Measurements from ENCODE around the gene C22orf23. TPM values are rescaled to one million over a fixed set of nuclear protein-coding genes. Genes with fewer than 3 reads are reported as not detected.

The C22orf23 gene
- total and polyA plus RNA-seq, 5 donors from 2014 or later = not detected

GRCh38 chr22:37994982-37995381, 41.6 kb upstream of the C22orf23 start:
- Mint-ChIP-seq H3K4me1 (peaks cover 0 to 3% (median 0%) of the 10 kb centered on the region in 4 donors), H3K27me3 (no peaks in the 10 kb centered on the region), H3K27ac (peak overlapping the region in 1 of 3 donors; percentile 29)

GRCh38 chr22:37994049-37994448, 40.6 kb upstream of the C22orf23 start:
- H3K36me3 Mint-ChIP-seq = no peaks in the 10 kb centered on the region
- H3K9me3 Mint-ChIP-seq = no peaks in the 10 kb centered on the region
- no peaks in the 10 kb centered on the region for H3K27me3 Mint-ChIP-seq
- DNase-seq (peak in 1 of 3 donors; percentile 6), ATAC-seq (ENCODE audit: low read depth in 2 of 2) (no peak)
- H3K9me3 ChIP-seq (ENCODE audit: control insufficient read depth in 2 of 2, low read length in 2 of 2) = no peaks in the 10 kb centered on the region
- no peaks in the 10 kb centered on the region for H3K36me3 ChIP-seq (ENCODE audit: control insufficient read depth, insufficient read depth, low read length)
- no peaks in the 10 kb centered on the region for H3K27me3 ChIP-seq (ENCODE audit: control insufficient read depth, insufficient read depth, low read length)
- no peak overlapping the region for H3K27ac ChIP-seq (ENCODE audit: insufficient read depth, low read length, poor library complexity, severe bottlenecking)
- no peak overlapping the region for H3K4me3 ChIP-seq (ENCODE audit: low read depth, low read length)
- no peak overlapping the region for H3K4me3 Mint-ChIP-seq
- peaks cover 0 to 3% (median 0%) of the 10 kb centered on the region in 4 donors for H3K4me1 Mint-ChIP-seq
- peak overlapping the region in 1 of 3 donors; percentile 20 for H3K27ac Mint-ChIP-seq
- H3K4me1 ChIP-seq (ENCODE audit: control insufficient read depth, insufficient read depth, low read length, poor library complexity, severe bottlenecking) = no peaks in the 10 kb centered on the region

More at GRCh38 chr22:37994982-37995381, 41.6 kb upstream of the C22orf23 start:
- Mint-ChIP-seq H3K9me3 (no peaks in the 10 kb centered on the region), H3K4me3 (no peak overlapping the region), H3K36me3 (no peaks in the 10 kb centered on the region)
- Histone ChIP-seq H3K4me3 (ENCODE audit: low read depth, low read length) (no peak overlapping the region), H3K4me1 (ENCODE audit: control insufficient read depth, insufficient read depth, low read length, poor library complexity, severe bottlenecking) (no peaks in the 10 kb centered on the region), H3K9me3 (ENCODE audit: control insufficient read depth in 2 of 2, low read length in 2 of 2) (no peaks in the 10 kb centered on the region), H3K27me3 (ENCODE audit: control insufficient read depth, insufficient read depth, low read length) (no peaks in the 10 kb centered on the region), H3K27ac (ENCODE audit: insufficient read depth, low read length, poor library complexity, severe bottlenecking) (no peak overlapping the region), H3K36me3 (ENCODE audit: control insufficient read depth, insufficient read depth, low read length) (no peaks in the 10 kb centered on the region)
- ATAC-seq (ENCODE audit: low read depth in 2 of 2) = no peak
- DNase-seq = no peak

GRCh38 chr22:37991731-37992442, 38.5 kb upstream of the C22orf23 start:
- Mint-ChIP-seq H3K4me3 (no peak overlapping the region), H3K27me3 (no peaks in the 10 kb centered on the region), H3K36me3 (no peaks in the 10 kb centered on the region), H3K4me1 (peaks cover 0 to 3% (median 0%) of the 10 kb centered on the region in 4 donors), H3K27ac (no peak overlapping the region), H3K9me3 (peaks cover 0 to 2% (median 0%) of the 10 kb centered on the region in 7 donors)
- H3K4me1 ChIP-seq (ENCODE audit: control insufficient read depth, insufficient read depth, low read length, poor library complexity, severe bottlenecking) = no peaks in the 10 kb centered on the region
- no peaks in the 10 kb centered on the region for H3K9me3 ChIP-seq (ENCODE audit: control insufficient read depth in 2 of 2, low read length in 2 of 2)
- no peak overlapping the region for H3K4me3 ChIP-seq (ENCODE audit: low read depth, low read length)
- no peak for ATAC-seq (ENCODE audit: low read depth in 2 of 2)
- no peak for DNase-seq
- no peak overlapping the region for H3K27ac ChIP-seq (ENCODE audit: insufficient read depth, low read length, poor library complexity, severe bottlenecking)
- H3K27me3 ChIP-seq (ENCODE audit: control insufficient read depth, insufficient read depth, low read length) = no peaks in the 10 kb centered on the region
- no peaks in the 10 kb centered on the region for H3K36me3 ChIP-seq (ENCODE audit: control insufficient read depth, insufficient read depth, low read length)

GRCh38 chr22:37990862-37991261, 37.5 kb upstream of the C22orf23 start:
- peaks cover 0 to 3% (median 0%) of the 10 kb centered on the region in 4 donors for H3K4me1 Mint-ChIP-seq
- no peaks in the 10 kb centered on the region for H3K36me3 Mint-ChIP-seq
- no peak overlapping the region for H3K4me3 ChIP-seq (ENCODE audit: low read depth, low read length)
- H3K27ac Mint-ChIP-seq = no peak overlapping the region
- DNase-seq = no peak
- H3K9me3 Mint-ChIP-seq = peaks cover 0 to 2% (median 0%) of the 10 kb centered on the region in 7 donors
- no peak for ATAC-seq (ENCODE audit: low read depth in 2 of 2)
- no peaks in the 10 kb centered on the region for H3K9me3 ChIP-seq (ENCODE audit: control insufficient read depth in 2 of 2, low read length in 2 of 2)
- no peak overlapping the region for H3K4me3 Mint-ChIP-seq
- no peaks in the 10 kb centered on the region for H3K4me1 ChIP-seq (ENCODE audit: control insufficient read depth, insufficient read depth, low read length, poor library complexity, severe bottlenecking)
- no peak overlapping the region for H3K27ac ChIP-seq (ENCODE audit: insufficient read depth, low read length, poor library complexity, severe bottlenecking)
- H3K27me3 Mint-ChIP-seq = no peaks in the 10 kb centered on the region
- H3K36me3 ChIP-seq (ENCODE audit: control insufficient read depth, insufficient read depth, low read length) = no peaks in the 10 kb centered on the region
- no peaks in the 10 kb centered on the region for H3K27me3 ChIP-seq (ENCODE audit: control insufficient read depth, insufficient read depth, low read length)

- Mint-ChIP-seq H3K9me3 (peaks cover 0 to 2% (median 0%) of the 10 kb centered on the region in 7 donors), H3K4me3 (no peak overlapping the region), H3K27ac (no peak overlapping the region), H3K36me3 (no peaks in the 10 kb centered on the region), H3K27me3 (no peaks in the 10 kb centered on the region), H3K4me1 (peaks cover 0 to 3% (median 0%) of the 10 kb centered on the region in 4 donors)
- no peaks in the 10 kb centered on the region for H3K9me3 ChIP-seq (ENCODE audit: control insufficient read depth in 2 of 2, low read length in 2 of 2)
- no peaks in the 10 kb centered on the region for H3K27me3 ChIP-seq (ENCODE audit: control insufficient read depth, insufficient read depth, low read length)
- no peak for DNase-seq
- ATAC-seq (ENCODE audit: low read depth in 2 of 2) = no peak
- H3K4me3 ChIP-seq (ENCODE audit: low read depth, low read length) = no peak overlapping the region
- H3K4me1 ChIP-seq (ENCODE audit: control insufficient read depth, insufficient read depth, low read length, poor library complexity, severe bottlenecking) = no peaks in the 10 kb centered on the region
- no peaks in the 10 kb centered on the region for H3K36me3 ChIP-seq (ENCODE audit: control insufficient read depth, insufficient read depth, low read length)
- no peak overlapping the region for H3K27ac ChIP-seq (ENCODE audit: insufficient read depth, low read length, poor library complexity, severe bottlenecking)
Measured at GRCh38 chr22:37990301-37990700, 36.9 kb upstream of the C22orf23 start.

GRCh38 chr22:37989146-37990045, 36.0 kb upstream of the C22orf23 start:
- Histone ChIP-seq H3K4me3 (ENCODE audit: low read depth, low read length) (no peak overlapping the region), H3K9me3 (ENCODE audit: control insufficient read depth in 2 of 2, low read length in 2 of 2) (no peaks in the 10 kb centered on the region), H3K36me3 (ENCODE audit: control insufficient read depth, insufficient read depth, low read length) (no peaks in the 10 kb centered on the region), H3K4me1 (ENCODE audit: control insufficient read depth, insufficient read depth, low read length, poor library complexity, severe bottlenecking) (no peaks in the 10 kb centered on the region), H3K27ac (ENCODE audit: insufficient read depth, low read length, poor library complexity, severe bottlenecking) (no peak overlapping the region), H3K27me3 (ENCODE audit: control insufficient read depth, insufficient read depth, low read length) (no peaks in the 10 kb centered on the region)
- H3K9me3 Mint-ChIP-seq = peaks cover 0 to 2% (median 0%) of the 10 kb centered on the region in 7 donors
- DNase-seq = no peak
- no peaks in the 10 kb centered on the region for H3K36me3 Mint-ChIP-seq
- peak overlapping the region in 1 of 3 donors; percentile 52 for H3K27ac Mint-ChIP-seq
- no peaks in the 10 kb centered on the region for H3K27me3 Mint-ChIP-seq
- no peak for ATAC-seq (ENCODE audit: low read depth in 2 of 2)
- peaks cover 0 to 3% (median 0%) of the 10 kb centered on the region in 4 donors for H3K4me1 Mint-ChIP-seq
- H3K4me3 Mint-ChIP-seq = no peak overlapping the region

GRCh38 chr22:37986371-37986770, 33.0 kb upstream of the C22orf23 start:
- peaks cover 0 to 2% (median 0%) of the 10 kb centered on the region in 7 donors for H3K9me3 Mint-ChIP-seq
- no peak for ATAC-seq (ENCODE audit: low read depth in 2 of 2)
- H3K4me1 Mint-ChIP-seq = no peaks in the 10 kb centered on the region
- Histone ChIP-seq H3K36me3 (ENCODE audit: control insufficient read depth, insufficient read depth, low read length) (no peaks in the 10 kb centered on the region), H3K9me3 (ENCODE audit: control insufficient read depth in 2 of 2, low read length in 2 of 2) (no peaks in the 10 kb centered on the region), H3K27ac (ENCODE audit: insufficient read depth, low read length, poor library complexity, severe bottlenecking) (no peak overlapping the region), H3K27me3 (ENCODE audit: control insufficient read depth, insufficient read depth, low read length) (no peaks in the 10 kb centered on the region), H3K4me1 (ENCODE audit: control insufficient read depth, insufficient read depth, low read length, poor library complexity, severe bottlenecking) (no peaks in the 10 kb centered on the region), H3K4me3 (ENCODE audit: low read depth, low read length) (no peak overlapping the region)
- no peak for DNase-seq
- no peak overlapping the region for H3K4me3 Mint-ChIP-seq
- H3K27ac Mint-ChIP-seq = no peak overlapping the region
- no peaks in the 10 kb centered on the region for H3K27me3 Mint-ChIP-seq
- H3K36me3 Mint-ChIP-seq = peaks cover 3% of the 10 kb centered on the region
